ENCODE results near the gene GFPT2. TPM values are rescaled to one million over a fixed set of nuclear protein-coding genes. Genes with fewer than 3 reads are reported as not detected.

The GFPT2 gene
- total RNA-seq, 1 donor from 2014 or later, result 20.4 TPM

GRCh38 chr5:180324601-180324950 is 28.6 kb downstream of the GFPT2 start:
- Histone ChIP-seq H3K9me3 (no peaks in the 10 kb centered on the region), H3K4me3 (no peak overlapping the region), H3K27me3 (no peaks in the 10 kb centered on the region), H3K27ac (no peak overlapping the region), H3K36me3 (no peaks in the 10 kb centered on the region), H3K4me1 (no peaks in the 10 kb centered on the region)
- intact Hi-C loops (cut with DNase I), result no loop called here
- no peak for ATAC-seq
- TF ChIP-seq CTCF (IDR thresholded peaks at IDR 0.05), result no peak
- no peak for DNase-seq

GRCh38 chr5:180323941-180324600 is 29.1 kb downstream of the GFPT2 start:
- Histone ChIP-seq H3K9me3 (no peaks in the 10 kb centered on the region), H3K36me3 (no peaks in the 10 kb centered on the region), H3K27ac (no peak overlapping the region), H3K4me3 (no peak overlapping the region), H3K27me3 (no peaks in the 10 kb centered on the region), H3K4me1 (no peaks in the 10 kb centered on the region)
- no peak for TF ChIP-seq CTCF (IDR thresholded peaks at IDR 0.05)
- DNase-seq (no peak), ATAC-seq (no peak)
- intact Hi-C loops (cut with DNase I), result no loop called here

- intact Hi-C loops (cut with DNase I), result no loop called here
- no peak for TF ChIP-seq CTCF (IDR thresholded peaks at IDR 0.05)
- no peaks in the 10 kb centered on the region for H3K9me3 ChIP-seq
- no peak for ATAC-seq
- H3K4me1 ChIP-seq, result no peaks in the 10 kb centered on the region
- H3K4me3 ChIP-seq, result no peak overlapping the region
- DNase-seq, result no peak
- H3K27me3 ChIP-seq, result no peaks in the 10 kb centered on the region
- no peaks in the 10 kb centered on the region for H3K36me3 ChIP-seq
- no peak overlapping the region for H3K27ac ChIP-seq
These were observed 30.0 kb downstream of the GFPT2 start for GRCh38 chr5:180323160-180323559.

- no peak for TF ChIP-seq CTCF (IDR thresholded peaks at IDR 0.05)
- Histone ChIP-seq H3K4me1 (no peaks in the 10 kb centered on the region), H3K4me3 (no peak overlapping the region), H3K27me3 (no peaks in the 10 kb centered on the region), H3K36me3 (no peaks in the 10 kb centered on the region), H3K27ac (no peak overlapping the region), H3K9me3 (no peaks in the 10 kb centered on the region)
- ATAC-seq, result no peak
- no peak for DNase-seq
- intact Hi-C loops (cut with DNase I), result no loop called here
These were observed 34.6 kb downstream of the GFPT2 start for GRCh38 chr5:180318456-180319089.

GRCh38 chr5:180316586-180316985 is 36.5 kb downstream of the GFPT2 start:
- no peaks in the 10 kb centered on the region for H3K9me3 ChIP-seq
- H3K4me3 ChIP-seq, result no peak overlapping the region
- H3K27ac ChIP-seq, result no peak overlapping the region
- ATAC-seq (no peak), DNase-seq (no peak)
- intact Hi-C loops (cut with DNase I), result no loop called here
- H3K36me3 ChIP-seq, result no peaks in the 10 kb centered on the region
- TF ChIP-seq CTCF (IDR thresholded peaks at IDR 0.05), result no peak
- no peaks in the 10 kb centered on the region for H3K4me1 ChIP-seq
- no peaks in the 10 kb centered on the region for H3K27me3 ChIP-seq

Data from upper lobe of right lung (tissue), 1 donor.